ENCODE results near the gene MRLN.

- no peak for TF ChIP-seq CTCF (IDR thresholded peaks at IDR 0.05; ENCODE audit: insufficient read depth, low read depth, low read length)
- TF ChIP-seq EZH2 (IDR thresholded peaks at IDR 0.05; ENCODE audit: insufficient read depth, low read length), result no peak
These were observed 26.7 kb upstream of the MRLN start for GRCh38 chr10:59779756-59780533.
